ENCODE results near the gene NOG.
A peak's percentile ranks its signal among the peaks of the same experiment; 100 is the strongest.

The NOG gene

DNA sequence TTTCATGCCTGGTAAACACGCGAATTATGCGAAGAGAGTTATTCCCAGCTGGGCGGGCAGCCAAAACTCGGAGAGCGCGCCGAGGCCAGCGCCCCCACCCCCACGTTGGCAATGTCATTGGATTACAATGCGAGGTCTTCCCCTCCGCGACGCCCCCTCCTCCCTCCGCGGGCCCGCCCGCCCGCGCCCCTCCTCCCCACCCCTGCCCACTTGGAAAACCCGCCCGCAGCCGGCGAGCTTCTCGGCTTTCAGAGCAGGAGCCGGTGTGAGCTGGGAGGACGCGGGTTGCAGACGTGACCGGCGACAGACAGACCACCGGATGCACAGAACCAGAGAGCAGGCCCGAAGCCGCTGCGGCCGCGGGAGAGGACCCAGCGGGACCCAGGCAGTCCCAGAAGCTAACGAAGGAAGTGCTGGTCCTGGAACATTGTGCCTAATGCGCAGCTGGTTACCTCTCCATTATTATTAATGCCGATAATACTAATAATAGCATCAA is 4.0 kb downstream of the NOG start:
- DNase-seq: peak in 1 of 2 experiments; percentile 24

DNA sequence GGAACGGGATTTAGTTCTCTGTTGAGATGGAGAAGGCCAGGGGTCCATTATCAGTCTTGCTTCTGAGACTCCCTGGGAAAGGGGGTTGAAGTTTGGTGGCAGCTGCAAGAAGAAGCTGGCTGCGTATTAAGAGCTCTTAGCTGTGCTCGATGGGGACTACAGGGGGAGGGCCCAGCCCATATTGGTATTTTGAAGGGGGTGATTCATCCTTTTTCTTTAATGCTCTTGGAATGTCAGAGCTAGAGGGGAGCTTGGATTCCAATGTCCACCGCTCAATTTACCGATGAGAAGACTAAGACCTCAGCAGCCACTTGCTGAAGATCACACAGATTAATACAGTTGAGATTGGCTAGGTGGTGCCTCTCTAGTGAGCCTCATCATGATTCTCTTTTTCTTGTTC is 5.0 kb downstream of the NOG start:
- DNase-seq: no peak

DNA sequence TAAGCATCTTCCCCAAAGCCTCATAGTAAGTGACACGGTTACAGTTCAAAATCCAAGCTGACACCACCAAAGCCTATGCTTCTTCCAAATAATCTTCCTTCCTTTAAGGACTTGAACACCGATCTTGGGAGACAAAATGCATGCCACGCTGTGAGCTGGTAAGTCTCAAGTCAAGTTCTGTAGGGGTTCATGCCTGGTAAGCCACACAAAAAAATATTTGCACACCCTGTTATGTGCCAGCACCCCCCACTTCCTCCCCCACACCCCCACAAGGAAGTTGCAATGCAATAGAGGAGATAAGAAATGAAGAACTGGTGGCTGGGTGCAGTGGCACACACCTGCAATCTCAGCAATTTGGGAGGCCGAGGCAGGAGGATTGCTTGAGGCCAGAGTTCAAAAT is 5.6 kb downstream of the NOG start:
- no peak for DNase-seq

DNA sequence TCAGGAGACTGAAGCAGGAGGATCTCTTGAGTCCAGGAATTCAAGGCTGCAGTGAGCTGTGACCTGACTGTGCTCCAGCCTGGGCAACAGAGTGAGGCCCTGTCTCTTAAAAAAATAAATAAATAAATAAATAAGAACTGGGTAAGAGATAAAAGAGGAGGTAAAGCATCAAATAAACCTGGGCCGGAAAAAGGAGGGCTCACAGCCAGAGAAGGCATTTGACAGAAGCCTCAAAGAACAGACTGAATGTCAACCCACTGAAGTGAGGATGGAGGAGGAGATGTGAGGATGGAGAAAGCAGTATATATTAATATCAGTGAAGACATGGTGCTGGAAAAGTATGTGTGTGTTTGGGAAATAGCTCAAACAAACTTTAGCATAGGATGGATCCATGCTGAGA is 6.1 kb downstream of the NOG start:
- no peak for DNase-seq

DNA sequence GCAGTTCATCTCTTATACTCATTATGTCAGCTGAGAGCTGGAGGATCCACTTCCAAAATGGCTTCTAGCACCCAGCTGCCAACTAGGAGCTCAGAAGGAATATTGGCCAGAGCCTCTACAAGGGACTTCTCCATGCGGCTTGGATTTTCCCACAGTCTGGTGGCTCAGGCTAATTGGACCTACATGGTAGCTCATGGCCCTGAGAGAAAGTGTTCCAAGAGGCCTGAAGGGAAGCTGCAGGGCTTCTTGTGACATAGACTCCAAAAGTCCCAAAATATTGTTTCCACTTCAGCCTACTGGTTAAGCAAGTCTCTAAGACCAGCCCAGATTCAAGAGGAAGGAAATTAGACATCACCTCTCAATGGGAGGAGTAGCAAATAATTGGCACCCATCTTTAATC is 6.8 kb downstream of the NOG start:
- no peak for DNase-seq

DNA sequence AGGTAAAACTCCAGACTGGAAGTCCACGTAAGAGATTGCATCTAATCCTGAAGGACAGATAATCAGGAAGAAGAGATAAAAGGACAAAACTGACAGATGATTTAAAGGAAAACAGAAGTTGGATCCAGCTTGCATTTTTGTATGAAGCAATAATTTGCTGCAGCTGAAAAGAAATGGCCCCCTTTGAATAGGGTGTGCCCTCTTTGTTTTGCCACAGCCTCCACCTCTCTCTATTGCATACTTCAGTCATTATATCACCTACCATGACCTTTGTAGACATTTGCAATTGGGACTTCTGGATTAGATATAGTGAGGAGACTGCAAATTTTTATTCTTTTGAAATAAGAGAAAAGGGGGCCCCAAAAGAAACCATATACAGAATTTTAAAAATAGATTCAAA is 8.1 kb downstream of the NOG start:
- no peak for DNase-seq

DNA sequence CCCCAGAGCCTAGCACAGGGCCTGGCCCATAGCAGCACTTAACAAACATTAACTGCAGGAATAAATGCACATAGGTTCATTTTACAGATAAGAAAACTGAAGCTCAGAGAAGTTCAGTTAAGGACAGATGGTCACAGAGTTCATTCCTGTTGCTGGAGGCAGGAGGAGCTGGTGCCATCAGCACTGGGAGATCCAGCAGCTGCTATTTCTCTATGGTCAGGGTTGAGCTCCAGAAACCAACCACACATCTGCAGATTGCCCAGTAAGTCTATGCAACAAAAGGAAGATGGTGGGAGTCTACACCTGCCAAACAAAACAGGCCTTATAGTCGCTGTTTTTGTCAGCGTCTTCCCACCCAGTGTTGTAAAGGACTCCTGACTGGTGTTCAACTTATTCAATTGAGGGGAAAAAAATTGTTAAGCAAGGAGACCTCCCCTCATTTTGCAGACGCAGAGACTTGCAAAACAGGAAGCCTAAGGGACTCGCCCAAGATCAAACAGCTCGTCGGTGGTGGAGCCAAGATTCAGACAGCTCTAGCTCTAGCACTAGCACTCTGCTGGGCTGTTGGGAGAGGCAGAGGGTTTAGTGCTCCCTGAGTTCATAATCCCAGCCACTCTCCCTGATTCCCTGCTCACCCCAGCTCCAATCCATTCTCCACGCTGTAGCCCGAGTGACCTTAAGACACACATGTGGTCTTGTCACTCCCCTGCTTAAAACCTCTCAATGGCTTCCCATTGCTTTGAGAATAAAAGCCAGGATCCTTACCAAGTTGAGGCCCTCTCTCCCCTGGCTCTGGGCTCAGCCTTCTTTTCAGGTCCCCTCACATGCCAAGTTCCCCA is 9.0 kb downstream of the NOG start:
- no peak for DNase-seq

DNA sequence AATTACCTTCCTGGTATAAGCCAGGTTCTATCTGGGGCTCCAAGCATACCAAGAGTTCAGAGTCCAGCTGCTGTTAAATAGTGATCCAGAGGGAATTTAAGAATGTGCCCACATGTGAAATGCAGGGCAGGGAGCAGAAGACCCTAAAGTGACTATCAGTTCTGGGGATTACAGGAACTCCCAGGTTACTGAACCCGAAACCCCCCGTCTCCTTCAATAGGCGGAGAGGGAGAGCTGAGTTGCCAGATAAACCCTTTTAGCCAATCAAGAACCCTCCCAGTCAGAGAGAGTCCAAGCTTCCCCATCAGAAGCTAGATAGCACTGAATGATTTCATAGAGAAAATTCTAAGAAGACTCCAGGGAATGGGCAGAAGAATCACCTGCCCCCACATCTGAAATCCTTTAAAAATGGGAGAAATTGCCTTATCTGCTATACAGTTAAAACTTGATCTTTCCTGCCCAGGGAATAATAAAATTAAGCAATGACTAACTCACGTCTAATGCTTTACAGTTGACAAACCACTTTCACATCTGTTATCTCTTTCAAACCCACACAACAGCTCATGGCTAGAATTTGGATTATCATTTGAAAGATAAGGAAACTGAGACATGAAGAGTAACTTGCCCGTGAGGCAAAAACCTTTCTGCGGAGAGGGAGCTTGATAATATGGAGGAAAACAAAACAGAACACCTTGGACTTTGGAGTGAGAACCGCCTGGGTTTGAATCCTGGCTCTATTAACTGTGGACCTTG is 10.2 kb downstream of the NOG start:
- no peak for DNase-seq

DNA sequence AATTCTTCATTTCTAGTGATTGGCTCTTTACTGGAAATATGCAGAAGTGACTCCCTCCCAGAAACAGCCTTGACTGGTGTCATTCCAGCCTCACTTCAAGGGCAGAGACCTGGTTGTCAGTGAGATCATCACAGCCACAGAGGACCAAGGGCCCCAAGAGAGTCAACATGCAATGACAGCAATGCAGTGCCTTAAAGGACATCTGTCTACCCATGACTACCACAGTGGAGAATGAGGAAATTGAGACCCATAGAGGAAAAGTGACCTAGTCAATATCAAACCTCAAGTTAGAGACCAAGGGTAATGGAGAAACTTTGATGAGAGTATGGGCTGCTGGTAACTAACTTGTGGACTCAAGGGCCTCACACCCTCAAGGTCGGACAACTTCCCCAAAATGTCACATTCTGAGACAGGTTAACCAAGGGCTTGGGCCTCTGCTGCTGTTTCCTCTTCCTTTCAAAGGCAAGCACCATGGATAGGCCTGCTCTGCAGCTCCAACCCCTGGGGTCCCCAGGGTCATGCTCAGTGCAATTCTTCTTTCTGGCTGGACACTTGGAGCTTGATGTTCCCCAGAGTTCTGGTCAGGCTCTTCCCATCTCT is 11.3 kb downstream of the NOG start:
- no peak for DNase-seq

DNA sequence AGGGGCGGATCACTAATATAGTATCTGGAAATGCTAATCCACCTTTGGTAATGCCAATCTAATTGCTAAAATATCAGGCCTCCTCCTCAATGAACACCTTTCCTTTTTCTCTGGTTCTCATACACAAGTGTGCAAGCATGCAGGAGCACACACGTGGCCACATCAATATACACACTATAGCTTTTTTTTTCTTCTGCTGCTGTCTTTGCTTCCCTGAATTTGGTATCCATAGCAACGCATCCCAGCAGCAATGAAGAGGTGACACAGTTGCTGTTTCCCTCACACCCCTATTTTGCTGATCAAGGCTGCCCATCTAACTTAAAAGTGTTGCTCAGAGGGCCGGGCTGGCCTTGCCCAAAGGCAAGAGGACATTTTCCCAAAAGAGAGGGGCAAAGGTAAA is 15.4 kb downstream of the NOG start:
- DNase-seq: no peak

DNA sequence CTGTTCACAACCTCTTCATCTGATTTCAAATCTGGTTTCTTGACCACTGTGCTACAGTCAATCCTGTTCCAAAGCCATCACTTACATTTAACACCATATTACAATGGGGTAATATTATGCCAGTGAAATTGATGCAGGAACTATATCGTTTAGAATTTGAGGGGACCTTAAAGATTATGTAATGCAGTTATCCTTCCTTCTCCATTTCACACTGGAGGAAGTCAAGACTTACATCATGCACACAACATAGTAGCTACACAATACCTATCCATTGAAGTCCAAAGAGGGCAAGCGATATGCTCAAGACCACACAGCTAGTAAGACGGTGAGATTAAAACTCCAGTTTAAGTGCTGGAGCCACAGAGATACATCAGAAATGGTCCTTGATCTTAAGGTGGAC is 16.8 kb downstream of the NOG start:
- no peak for DNase-seq

DNA sequence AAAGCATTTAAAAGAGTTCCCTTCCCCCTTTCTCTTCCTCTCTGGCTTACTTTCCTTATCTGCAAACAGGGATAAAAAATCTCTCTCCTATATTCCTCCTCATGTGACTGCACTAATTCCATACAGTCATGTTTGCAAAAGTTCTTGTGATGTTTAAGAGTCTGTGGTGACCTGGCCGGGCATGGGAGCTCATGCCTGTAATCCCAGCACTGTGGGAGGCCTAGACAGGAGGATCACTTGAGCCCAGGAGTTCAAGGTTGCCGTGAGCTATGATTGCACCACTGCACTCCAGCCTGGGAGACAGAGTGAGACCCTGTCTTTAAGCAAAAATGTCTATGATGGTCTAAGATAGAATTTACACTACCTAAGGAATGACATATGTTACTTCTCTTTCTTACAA is 19.6 kb downstream of the NOG start:
- no peak for DNase-seq

DNA sequence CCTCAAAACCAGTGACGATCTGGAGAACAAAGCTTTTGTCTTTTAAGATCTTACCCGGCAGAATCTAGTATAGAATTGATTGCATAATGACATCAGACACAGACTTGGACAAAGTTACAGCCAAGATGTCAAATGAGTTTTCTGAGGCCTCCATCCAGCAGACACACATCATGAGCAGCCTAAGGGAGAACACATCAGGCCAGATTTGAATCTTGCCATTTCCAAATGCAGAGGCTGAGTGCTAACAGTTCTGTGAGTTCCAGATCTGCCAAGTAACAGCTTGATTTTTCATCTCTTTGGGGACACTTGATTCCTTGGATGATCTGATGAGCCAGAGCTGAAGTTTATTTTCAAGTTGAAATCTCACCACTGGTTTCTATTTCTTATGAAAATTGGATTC is 21.0 kb downstream of the NOG start:
- DNase-seq: no peak

DNA sequence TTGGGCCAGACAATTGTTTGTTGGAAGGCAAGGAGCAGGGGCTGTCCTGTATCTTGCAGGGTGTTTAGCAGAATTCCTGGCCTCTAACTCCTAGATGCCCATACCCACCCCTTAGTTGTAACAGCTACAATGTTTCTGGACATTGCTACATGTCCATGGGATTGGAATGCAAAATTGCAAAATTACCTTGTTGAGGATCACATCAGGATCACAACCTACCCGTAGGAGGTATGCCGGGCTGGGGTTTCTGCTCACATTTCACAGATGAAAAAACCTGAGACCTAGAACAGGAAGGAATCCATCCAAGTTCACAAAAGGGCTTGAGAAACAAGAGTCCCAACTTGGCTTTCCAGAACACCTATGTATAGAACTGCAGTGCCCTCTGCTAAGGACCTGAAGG is 22.7 kb downstream of the NOG start:
- no peak for DNase-seq

DNA sequence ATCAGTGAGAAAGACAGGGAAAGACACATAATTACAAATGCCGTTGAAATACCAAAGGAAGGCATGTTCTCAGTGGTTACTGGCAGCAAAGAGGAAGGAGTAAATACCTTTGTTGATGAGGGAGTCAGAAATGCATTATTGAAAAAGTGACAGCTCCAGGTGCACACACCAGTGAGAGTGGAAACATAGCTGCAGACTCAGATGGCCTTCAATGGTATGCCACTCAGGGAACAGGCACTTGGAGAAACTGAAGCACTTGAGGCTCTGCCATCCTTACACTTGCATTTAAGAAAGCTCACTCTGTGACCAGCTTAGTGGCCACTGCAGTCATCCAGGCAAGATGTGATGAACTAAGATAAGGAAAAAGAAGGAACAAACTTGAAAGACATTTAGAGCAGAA is 29.9 kb downstream of the NOG start:
- DNase-seq: no peak

DNA sequence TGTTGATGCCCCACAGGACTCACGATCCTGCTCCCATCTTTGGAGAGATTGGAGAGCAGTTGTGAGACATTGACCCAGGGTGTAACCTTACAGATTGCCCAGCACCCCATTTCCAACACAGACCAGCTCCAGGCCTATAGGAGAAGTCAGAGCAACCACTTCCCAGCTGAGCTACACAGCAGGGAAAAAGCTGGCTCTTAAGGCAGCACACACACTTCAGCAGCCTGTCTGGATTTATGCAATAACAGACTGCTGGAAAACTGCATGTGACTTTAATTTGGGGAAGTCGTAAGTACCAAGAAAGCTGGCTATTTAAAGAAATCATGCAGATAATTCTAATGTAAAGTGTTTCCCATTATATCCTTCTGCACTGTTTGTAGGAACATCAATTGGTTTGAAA is 30.8 kb downstream of the NOG start:
- no peak for DNase-seq

DNA sequence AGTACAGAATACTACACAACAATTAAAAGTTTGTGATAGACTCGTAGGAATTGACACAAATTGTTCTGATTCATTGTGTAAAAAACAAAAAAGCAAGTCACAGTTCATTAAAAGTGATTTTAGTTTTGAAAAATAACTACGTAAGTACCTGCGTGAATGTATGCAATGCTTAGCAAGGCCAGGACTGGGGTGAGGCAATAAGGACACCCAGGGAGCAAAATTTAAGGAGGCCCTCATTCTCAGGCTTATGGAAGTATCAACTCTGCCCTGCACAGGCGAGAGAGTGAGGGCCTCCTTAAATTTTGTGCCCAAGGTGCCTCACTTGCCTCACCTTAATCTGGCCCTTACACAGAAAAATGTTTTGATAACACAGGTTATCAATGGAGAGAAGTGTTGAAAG is 31.4 kb downstream of the NOG start:
- DNase-seq: no peak

DNA sequence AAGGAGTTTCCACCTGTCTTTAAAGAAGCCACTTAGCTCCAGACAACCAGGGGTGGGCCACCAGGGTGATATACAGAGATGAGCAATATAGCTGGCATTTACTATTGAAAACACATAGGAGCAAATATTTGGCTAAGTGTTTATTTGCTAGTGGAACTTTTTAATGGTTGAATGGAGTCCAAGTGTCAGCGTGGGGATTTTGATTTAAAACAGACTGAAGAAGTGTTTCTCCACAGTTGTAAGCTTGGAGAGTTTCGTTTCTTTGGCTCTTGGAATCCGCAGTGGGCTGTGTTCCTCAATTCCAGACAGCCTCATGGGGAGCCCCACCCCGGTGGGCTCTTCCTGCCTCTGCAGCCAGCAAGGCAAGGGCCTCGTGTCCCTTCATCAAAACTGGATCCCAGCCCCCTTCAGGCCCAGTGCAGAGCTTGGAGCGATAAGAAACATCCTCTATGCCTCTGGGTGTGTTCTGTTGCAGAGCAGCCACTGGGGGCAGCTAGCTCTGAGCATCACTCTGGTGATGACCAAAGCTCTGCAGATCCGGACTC is 36.1 kb downstream of the NOG start:
- DNase-seq: no peak

DNA sequence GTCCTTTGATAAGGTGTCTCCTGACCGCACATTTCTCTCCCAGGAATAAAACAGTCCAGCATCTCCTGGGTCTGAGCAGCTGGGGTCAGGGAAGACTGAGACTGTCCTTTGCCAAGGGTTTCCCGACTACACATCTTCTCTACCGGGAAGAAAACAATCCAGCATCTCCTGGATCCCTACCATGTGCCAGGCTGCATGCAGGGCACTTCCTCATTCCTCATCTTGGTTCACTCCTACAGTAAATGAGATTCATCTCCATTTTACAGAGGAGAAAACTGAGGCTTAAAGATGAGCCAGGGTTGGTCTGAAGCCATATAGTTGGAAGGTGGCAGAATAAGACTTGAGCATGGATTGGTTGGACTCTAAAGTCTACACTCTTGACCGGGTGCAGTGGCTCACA is 36.7 kb downstream of the NOG start:
- no peak for DNase-seq

DNA sequence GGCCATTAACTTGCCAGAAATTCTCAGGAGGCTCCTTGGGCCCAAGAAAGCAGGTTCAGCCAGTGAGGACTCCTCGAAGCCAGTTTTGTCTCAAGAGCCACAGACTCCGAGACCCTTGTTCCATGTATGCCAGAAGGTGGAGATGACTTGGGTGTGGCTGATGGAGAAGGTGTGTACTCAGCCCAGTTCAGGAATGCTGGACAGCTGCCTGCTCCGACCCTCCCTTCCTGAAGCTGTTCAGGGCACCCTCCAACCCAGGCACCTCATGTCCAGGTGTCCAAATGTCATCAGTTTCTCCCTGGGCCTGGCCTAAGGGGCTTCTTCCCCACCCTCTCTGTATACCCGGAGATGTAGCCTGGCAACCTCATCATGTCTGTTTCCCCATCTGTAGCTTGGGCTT is 40.2 kb downstream of the NOG start:
- no peak for DNase-seq

DNA sequence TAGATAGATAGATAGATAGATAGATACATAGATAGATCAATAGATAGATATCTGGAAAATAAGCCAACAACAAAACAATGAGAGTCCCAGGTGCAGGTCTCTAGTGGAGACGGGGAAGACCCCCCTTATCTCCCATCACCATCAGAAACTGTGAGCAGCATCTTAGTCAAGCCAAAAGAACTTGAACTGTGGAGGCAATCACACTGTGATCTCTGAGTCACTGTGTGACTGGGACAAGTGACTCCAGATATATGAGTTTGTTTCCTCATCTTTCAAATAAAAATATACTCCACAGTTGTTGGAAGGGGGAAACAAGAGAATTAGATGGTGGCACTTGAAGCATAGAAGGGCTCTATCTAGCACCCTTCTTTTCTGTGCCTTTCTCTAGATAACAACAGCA is 42.1 kb downstream of the NOG start:
- DNase-seq: no peak

DNA sequence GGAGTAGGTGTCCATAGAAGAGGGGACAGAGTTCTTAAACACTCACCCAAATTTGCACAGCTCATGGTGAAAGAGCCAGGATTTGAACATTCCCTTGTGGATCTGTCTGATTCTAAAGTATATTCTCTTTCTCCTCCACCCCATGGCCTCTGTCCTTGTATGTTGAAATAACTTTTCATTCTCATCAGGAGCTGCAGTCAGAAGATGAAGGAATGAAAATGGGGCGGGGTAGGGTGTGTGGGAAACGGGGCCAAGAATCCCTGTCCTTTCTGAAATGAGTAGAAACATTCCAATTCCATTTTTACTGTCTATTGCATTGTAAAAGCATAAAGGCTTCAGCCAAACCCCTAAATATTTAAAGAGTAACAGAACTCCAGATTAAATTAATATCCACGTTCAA is 42.8 kb downstream of the NOG start:
- no peak for DNase-seq

DNA sequence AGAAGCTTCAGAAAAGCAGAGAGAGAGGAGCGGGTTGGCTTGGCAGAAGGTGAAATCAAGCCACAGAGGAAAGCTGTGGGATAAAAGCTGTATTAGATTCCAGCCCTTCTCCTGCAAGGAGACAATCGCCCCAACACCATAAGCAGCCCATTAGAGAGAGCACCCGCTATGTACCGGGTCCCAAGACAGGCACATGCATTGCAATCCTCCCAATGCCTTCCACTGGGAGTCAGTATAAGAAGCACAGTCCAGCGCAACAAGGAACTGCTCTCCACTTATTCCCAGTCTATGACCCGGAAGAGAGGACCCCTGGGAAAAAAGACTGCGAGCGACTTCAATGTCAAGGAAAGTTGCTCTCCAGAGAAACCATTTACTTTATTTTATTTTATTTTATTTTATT is 43.8 kb downstream of the NOG start:
- DNase-seq: no peak

DNA sequence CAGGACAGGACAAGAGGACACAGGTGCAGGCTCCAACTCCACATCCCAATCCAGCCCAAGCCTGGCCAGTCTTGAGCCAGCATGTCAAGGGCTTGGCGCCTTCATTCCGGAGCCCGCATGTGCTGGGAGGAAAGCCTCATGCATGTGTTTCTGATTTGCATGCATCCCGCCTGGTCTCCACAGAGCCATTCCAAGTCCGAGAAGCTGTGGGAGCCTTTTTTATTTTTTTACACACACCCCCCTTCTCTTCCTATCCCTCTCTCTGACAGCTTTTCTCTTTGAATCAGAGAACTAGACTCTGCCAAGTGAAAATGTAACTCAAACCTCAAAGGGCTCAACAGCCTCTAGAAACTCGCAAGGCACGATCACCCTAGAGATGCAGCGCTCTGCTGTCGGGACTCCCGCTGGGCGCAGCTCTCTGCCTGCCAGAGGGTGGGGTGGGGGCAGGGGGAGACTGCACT is 45.1 kb downstream of the NOG start:
- DNase-seq: no peak

Measured in activated CD4-positive, alpha-beta T cell treated with anti-CD3 and anti-CD28 coated beads, Interleukin-2, amount 50 U/mL, for 48 hours (primary cell).